ENCODE results near the gene FAF1. TPM values are rescaled to one million over a fixed set of nuclear protein-coding genes. Genes with fewer than 3 reads are reported as not detected.
"Not testable (repeated sequence)": the region's sequence is repeated elsewhere in the genome, so short reads cannot be mapped to it uniquely, and the experiment has no call there.

FAF1 gene
- total and polyA plus RNA-seq, 2 of the 8 experiments (the other 6 are each of a cell fraction or from before 2014, with no cell fraction given), result 10.8 to 65.9 TPM

GRCh38 chr1:50933770-50934169 lies 26.3 kb downstream of the FAF1 start:
- POLR2A ChIA-PET (ENCODE audit: partially characterized antibody); H3K79me1 ChIP-seq (ENCODE audit: low read depth, low read length); CTCF ChIA-PET (ENCODE audit: partially characterized antibody); H3K4me2 ChIP-seq (ENCODE audit: insufficient read depth in 1 of 2, low read depth in 2 of 2, low read length in 2 of 2); H3K18ac ChIP-seq (ENCODE audit: extremely low read depth, low read length); H2AFZ ChIP-seq (ENCODE audit: low read length); H4K91ac ChIP-seq (replicated peaks; ENCODE audit: insufficient read length, low read length); H3K27ac ChIP-seq (ENCODE audit: low read depth, low read length); H2BK12ac ChIP-seq (ENCODE audit: low read depth, low read length); H3K4ac ChIP-seq (replicated peaks; ENCODE audit: insufficient read length, low read depth, low read length); H3K23ac ChIP-seq (ENCODE audit: insufficient read length); H3K9me3 ChIP-seq (ENCODE audit: insufficient read depth in 2 of 2, low read depth in 1 of 2, low read length in 1 of 2); H3K4me1 ChIP-seq (replicated peaks in 1 of 4; ENCODE audit: control insufficient read depth in 3 of 4, insufficient read depth in 4 of 4, low read length in 3 of 4); H3K56ac ChIP-seq (replicated peaks; ENCODE audit: insufficient read length, low read depth, low read length); H2BK20ac ChIP-seq (ENCODE audit: low read length); H4K20me1 ChIP-seq (replicated peaks in 1 of 2; ENCODE audit: control insufficient read depth in 1 of 2, insufficient read depth in 2 of 2, low read length in 2 of 2); H2AK5ac ChIP-seq (ENCODE audit: low read depth, low read length); H4K8ac ChIP-seq (ENCODE audit: extremely low read depth, insufficient read depth, low read length); H3K14ac ChIP-seq (ENCODE audit: insufficient read length); H2BK120ac ChIP-seq (replicated peaks; ENCODE audit: low read depth, low read length); H3K27me3 ChIP-seq (replicated peaks in 1 of 4; ENCODE audit: control insufficient read depth in 3 of 4, extremely low read depth in 1 of 4, insufficient read depth in 3 of 4, low read length in 3 of 4); H2BK5ac ChIP-seq (ENCODE audit: low read depth, low read length); H3K36me3 ChIP-seq (ENCODE audit: control insufficient read depth in 2 of 4, insufficient read depth in 4 of 4, low read length in 3 of 4); H3K9ac ChIP-seq (replicated peaks in 1 of 4; ENCODE audit: extremely low read depth in 1 of 4, low read depth in 3 of 4, low read length in 3 of 4); H4K5ac ChIP-seq (ENCODE audit: insufficient read length, low read depth, low read length); FAIRE-seq; H3K23me2 ChIP-seq (ENCODE audit: low read depth, low read length); H2BK15ac ChIP-seq (ENCODE audit: low read length); DNase-seq (ENCODE audit: low read depth in 1 of 2, low spot score in 2 of 2); H3K4me3 ChIP-seq (ENCODE audit: extremely low read depth in 1 of 4, insufficient read depth in 2 of 4, low read depth in 3 of 4, low read length in 4 of 4): not testable (repeated sequence)
- peaks cover 0 to 32% of the 10 kb centered on the region in 2 experiments; a peak in 2 of 4 replicates for H3K79me2 ChIP-seq (ENCODE audit: control insufficient read depth in 1 of 2, insufficient read depth in 2 of 2, low read length in 2 of 2)
- WGBS, 2 experiments (ENCODE audit: extremely low coverage in 1 of 2, insufficient coverage in 1 of 2, insufficient read length in 1 of 2, insufficient replicate concordance in 2 of 2, low coverage in 1 of 2, low lambda C conversion rate in 2 of 2, missing lambda C conversion rate in 1 of 2), result 93% methylated on average over 3 of the region's 3 CpGs; no CpG with 5 or more reads in 1 of the 2 experiments

- H2BK12ac ChIP-seq (ENCODE audit: low read depth, low read length); H2BK20ac ChIP-seq (ENCODE audit: low read length); H3K18ac ChIP-seq (ENCODE audit: extremely low read depth, low read length); H3K9me3 ChIP-seq (ENCODE audit: insufficient read depth in 2 of 2, low read depth in 1 of 2, low read length in 1 of 2); H3K4me1 ChIP-seq (replicated peaks in 1 of 4; ENCODE audit: control insufficient read depth in 3 of 4, insufficient read depth in 4 of 4, low read length in 3 of 4); H2BK5ac ChIP-seq (ENCODE audit: low read depth, low read length); H4K20me1 ChIP-seq (replicated peaks in 1 of 2; ENCODE audit: control insufficient read depth in 1 of 2, insufficient read depth in 2 of 2, low read length in 2 of 2); H4K91ac ChIP-seq (replicated peaks; ENCODE audit: insufficient read length, low read length); H3K4ac ChIP-seq (replicated peaks; ENCODE audit: insufficient read length, low read depth, low read length); H3K4me3 ChIP-seq (ENCODE audit: extremely low read depth in 1 of 4, insufficient read depth in 2 of 4, low read depth in 3 of 4, low read length in 4 of 4); H2AFZ ChIP-seq (ENCODE audit: low read length); H4K8ac ChIP-seq (ENCODE audit: extremely low read depth, insufficient read depth, low read length); H3K36me3 ChIP-seq (ENCODE audit: control insufficient read depth in 2 of 4, insufficient read depth in 4 of 4, low read length in 3 of 4); DNase-seq (ENCODE audit: low read depth in 1 of 2, low spot score in 2 of 2); H4K5ac ChIP-seq (ENCODE audit: insufficient read length, low read depth, low read length); POLR2A ChIA-PET (ENCODE audit: partially characterized antibody); H2BK15ac ChIP-seq (ENCODE audit: low read length); H3K56ac ChIP-seq (replicated peaks; ENCODE audit: insufficient read length, low read depth, low read length); H3K27ac ChIP-seq (ENCODE audit: low read depth, low read length); H2AK5ac ChIP-seq (ENCODE audit: low read depth, low read length); H3K9ac ChIP-seq (replicated peaks in 1 of 4; ENCODE audit: extremely low read depth in 1 of 4, low read depth in 3 of 4, low read length in 3 of 4); H3K79me1 ChIP-seq (ENCODE audit: low read depth, low read length); H3K4me2 ChIP-seq (ENCODE audit: insufficient read depth in 1 of 2, low read depth in 2 of 2, low read length in 2 of 2); H3K23ac ChIP-seq (ENCODE audit: insufficient read length); FAIRE-seq; H2BK120ac ChIP-seq (replicated peaks; ENCODE audit: low read depth, low read length); H3K27me3 ChIP-seq (replicated peaks in 1 of 4; ENCODE audit: control insufficient read depth in 3 of 4, extremely low read depth in 1 of 4, insufficient read depth in 3 of 4, low read length in 3 of 4); H3K23me2 ChIP-seq (ENCODE audit: low read depth, low read length); H3K14ac ChIP-seq (ENCODE audit: insufficient read length): not testable (repeated sequence)
- CTCF ChIA-PET (ENCODE audit: partially characterized antibody), result interaction anchor here (1.2 to 3.7 kb wide), 2 partner anchors 9 to 37 kb away, joined by 3 to 18 read pairs; no protein-coding TSS in a partner anchor
- H3K79me2 ChIP-seq (ENCODE audit: control insufficient read depth in 1 of 2, insufficient read depth in 2 of 2, low read length in 2 of 2), result peaks cover 0 to 26% of the 10 kb centered on the region in 2 experiments; a peak in 2 of 4 replicates
- 89% methylated on average over 4 of the region's 4 CpGs; no CpG with 5 or more reads in 1 of the 2 experiments for WGBS, 2 experiments (ENCODE audit: extremely low coverage in 1 of 2, insufficient coverage in 1 of 2, insufficient read length in 1 of 2, insufficient replicate concordance in 2 of 2, low coverage in 1 of 2, low lambda C conversion rate in 2 of 2, missing lambda C conversion rate in 1 of 2)
These were observed 28.0 kb downstream of the FAF1 start for GRCh38 chr1:50932043-50932442.

All from H1 (cell line).